GM12878 (cell line): Measurements from ENCODE around the gene GSTM5. TPM values are rescaled to one million over a fixed set of nuclear protein-coding genes. Genes with fewer than 3 reads are reported as not detected.
"Not testable (repeated sequence)": the region's sequence is repeated elsewhere in the genome, so short reads cannot be mapped to it uniquely, and the experiment has no call there.

ENCODE experiments used
- ATAC-seq: fragments of 200-7000 bp; cut with Tn5 transposase; 3 replicates; pipeline ENCODE4 v1.9.1; 2020; ENCODE audit warnings: mild to moderate bottlenecking, moderate library complexity
- BruUV-seq: library from RNA; stranded (reverse); fragments of 400-500 nt; replicated peaks from 2 replicates; lab custom pipeline; 2021; lab: Mats Ljungman, UMichigan
- CTCF ChIA-PET: fragments of 300-600 bp; sonication (Branson Sonifier 250); formaldehyde crosslinking; extraction: SDS; loops from one replicate; lab custom pipeline; 2021; ENCODE audit warnings: inconsistent platforms; lab: Yijun Ruan, JAX
- POLR2A ChIA-PET: fragments of 350-600 bp; formaldehyde crosslinking; extraction: SDS; loops from one replicate; lab custom pipeline; 2021; ENCODE audit warnings: inconsistent platforms; lab: Charles Lee
- RAD21 ChIA-PET: fragments of 300-600 bp; sonication (Branson Sonifier 250); formaldehyde crosslinking; loops from one replicate; lab custom pipeline; 2023; ENCODE audit warnings: antibody characterized with exemption; ENCODE audit not compliant: unreplicated experiment; lab: Charles Lee
- SMC1A ChIA-PET: fragments of 300-600 bp; sonication (Branson Sonifier 250); formaldehyde crosslinking; loops from one replicate; lab custom pipeline; 2023; ENCODE audit not compliant: unreplicated experiment, uncharacterized antibody; lab: Charles Lee
- DNase-seq: peaks from one replicate; pipeline ENCODE4 v3.0.0-alpha.2; 2011; ENCODE audit warnings: low read depth, low spot score
- FAIRE-seq: peaks from 3 replicates; lab custom pipeline; 2011; peaks lifted over from hg19 to GRCh38; lab: Jason Lieb, UNC
- H2AFZ ChIP-seq: 2 replicates; pipeline ENCODE4 v1.6.0; 2011; ENCODE audit warnings: low read depth, low read length, control low read depth; ENCODE audit not compliant: control insufficient read depth
- H3K27ac ChIP-seq: 2 replicates; pipeline ENCODE4 v1.5.1; 2011; ENCODE audit warnings: control low read depth; ENCODE audit not compliant: control insufficient read depth, insufficient read depth
- H3K27me3 ChIP-seq, 2 experiments: replicated peaks in 1 of 2; 2 replicates each; pipeline versions ENCODE4 v1.6.0 to v1.6.1; 2011; ENCODE audit warnings: low read length in 1 of 2; ENCODE audit not compliant: control insufficient read depth in 2 of 2, insufficient read depth in 2 of 2
- H3K36me3 ChIP-seq, 2 experiments: 2 replicates each; pipeline ENCODE4 v1.5.1; 2011; ENCODE audit warnings: low read length in 1 of 2; ENCODE audit not compliant: control insufficient read depth in 2 of 2, insufficient read depth in 2 of 2
- H3K4me1 ChIP-seq: 2 replicates; pipeline ENCODE4 v1.6.1; 2011; ENCODE audit warnings: mild to moderate bottlenecking, low read length, moderate library complexity, mixed read lengths; ENCODE audit not compliant: control insufficient read depth, insufficient read depth
- H3K4me2 ChIP-seq: 2 replicates; pipeline ENCODE4 v1.6.0; 2011; ENCODE audit warnings: control low read depth; ENCODE audit not compliant: control insufficient read depth, insufficient read depth
- H3K4me3 ChIP-seq: fragments of 200-600 bp; sonication (generic); 2 replicates; pipeline ENCODE4 v1.5.1; 2016
- H3K79me2 ChIP-seq: 2 replicates; pipeline ENCODE4 v1.6.0; 2011; ENCODE audit warnings: low read length; ENCODE audit not compliant: control insufficient read depth, insufficient read depth
- H3K9ac ChIP-seq: 2 replicates; pipeline ENCODE4 v1.8.0; 2011; ENCODE audit warnings: low read length, control low read depth, mixed read lengths; ENCODE audit not compliant: control insufficient read depth, insufficient read depth
- H3K9me3 ChIP-seq: replicated peaks from 3 replicates; pipeline ENCODE4 v1.5.1; 2011; ENCODE audit warnings: mild to moderate bottlenecking, low read length; ENCODE audit not compliant: control insufficient read depth, insufficient read depth
- H4K20me1 ChIP-seq: 2 replicates; pipeline ENCODE4 v1.6.0; 2011; ENCODE audit not compliant: control insufficient read depth, insufficient read depth
- BHLHE40 ChIP-seq, 2 experiments: fragments of 450-650 bp in 1 of 2; IDR thresholded peaks; 2 replicates each; pipeline ENCODE4 v1.6.1; 2011 to 2017; ENCODE audit warnings: low read depth in 2 of 2, borderline replicate concordance in 1 of 2, improper control_type of control experiment in 1 of 2, low read length in 1 of 2, mild to moderate bottlenecking in 1 of 2
- SMC3 ChIP-seq: IDR thresholded peaks from 2 replicates; pipeline ENCODE4 v1.6.1; 2011; ENCODE audit warnings: low read length, improper control_type of control experiment, borderline replicate concordance
- YY1 ChIP-seq: IDR thresholded peaks from 2 replicates; pipeline ENCODE4 v1.6.1; 2011; ENCODE audit warnings: low read depth, mild to moderate bottlenecking, low read length
- ZNF217 ChIP-seq: fragments of 450-650 bp; IDR thresholded peaks from 2 replicates; pipeline ENCODE4 v1.6.1; 2017; ENCODE audit warnings: antibody characterized with exemption, mild to moderate bottlenecking
- WGBS: methylation state at CpG from one replicate; pipeline ENCODE4 v1.1.6; 2016; ENCODE audit warnings: low lambda C conversion rate; ENCODE audit not compliant: insufficient replicate concordance, insufficient coverage; ENCODE audit errors: missing lambda C conversion rate; 5-methylcytosine and 5-hydroxymethylcytosine counted together
- in situ Hi-C: fragments of 300-500 bp; cut with MboI; formaldehyde crosslinking; loops from 9 replicates; pipeline ENCODE4 v1.14.3; 2018; ENCODE audit warnings: mixed read lengths
- intact Hi-C: fragments of 100-400 bp; cut with micrococcal nuclease; formaldehyde crosslinking; loops from one replicate; pipeline ENCODE4 v1.14.2; 2022; ENCODE audit not compliant: unreplicated experiment
- polyA plus RNA-seq, 11 experiments: library from polyadenylated mRNA; depleted of rRNA in 4 of 11; unstranded in 6 of 11; stranded (reverse) in 5 of 11; fragments of >200 nt; fragmentation: Nextera tagmentation in 4 of 11; fragmentation: Illumina TruSeq in 1 of 11; extraction: Ambion mirVana in 4 of 11; extraction: Trizol in 1 of 11; gene quantifications; 1 replicate in 1 of 11; 2 replicates in 10 of 11; pipeline versions ENCODE4 v1.2.1 to v1.2.3, GENCODE V29; 2011 to 2016; ENCODE audit warnings: inconsistent platforms in 2 of 11, missing spikeins in 2 of 11, low read depth in 1 of 11
- total RNA-seq, 4 experiments: library from RNA; depleted of rRNA in 3 of 4; stranded (reverse); fragments of >200 nt in 3 of 4; fragmentation: Illumina TruSeq in 1 of 4; extraction: Trizol in 1 of 4; gene quantifications; 2 replicates each; pipeline versions ENCODE4 v1.2.1 to v1.2.3, GENCODE V29; 2013 to 2021

GSTM5 gene
- total and polyA plus RNA-seq, 10 of the 15 experiments (the other 5 are each of a cell fraction or from before 2014, with no cell fraction given): 0.10 to 0.37 (median 0.26) TPM; not detected in 1

- TF ChIP-seq YY1: no peak
- TF ChIP-seq BHLHE40 (IDR thresholded peaks at IDR 0.05; ENCODE audit: borderline replicate concordance in 1 of 2, low read depth in 2 of 2, low read length in 1 of 2): no peak
- TF ChIP-seq ZNF217: no peak
- TF ChIP-seq SMC3: no peak
Measured at GRCh38 chr1:109671067-109671466, 41.0 kb upstream of the GSTM5 start (continued).

GRCh38 chr1:109673861-109674260 lies 38.2 kb upstream of the GSTM5 start:
- in situ Hi-C loops, ATAC-seq: not testable (repeated sequence)

DNA sequence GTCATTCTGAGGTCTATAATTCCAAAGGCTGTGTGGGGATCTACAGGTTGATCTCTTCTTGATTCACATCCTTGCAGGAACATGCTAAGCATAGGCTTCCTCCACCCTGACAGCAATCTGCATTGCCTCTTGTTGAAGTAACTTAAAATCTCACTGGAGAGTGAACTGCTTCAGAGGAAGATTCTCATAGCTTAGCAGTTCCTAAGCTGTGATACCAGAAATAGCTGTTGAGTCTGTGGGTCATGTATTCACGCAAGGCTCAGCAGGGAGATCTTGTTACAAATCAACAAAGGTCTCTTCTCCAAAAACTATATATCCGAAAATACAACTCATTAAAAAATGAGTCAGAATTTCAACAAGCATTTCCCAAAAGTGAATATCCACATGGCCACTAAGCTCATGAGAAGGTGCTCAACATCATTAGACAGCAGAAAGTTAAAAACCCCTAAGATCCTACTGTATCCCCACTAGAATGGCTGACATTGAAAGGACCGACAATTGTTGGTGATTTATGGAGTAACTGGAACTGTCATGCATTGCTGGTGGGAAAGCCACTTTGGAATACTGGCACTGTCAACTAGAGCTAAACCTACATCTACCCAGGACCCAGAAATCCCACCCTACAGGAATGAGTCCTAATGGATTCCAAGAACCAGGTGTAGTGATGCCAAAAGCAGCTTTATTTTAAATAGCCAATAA lies 35.2 kb upstream of the GSTM5 start:
- H2AFZ ChIP-seq, H3K4me3 ChIP-seq, H3K9me3 ChIP-seq, H3K4me1 ChIP-seq, BruUV-seq, H4K20me1 ChIP-seq, H3K27ac ChIP-seq, H3K36me3 ChIP-seq, intact Hi-C loops, FAIRE-seq, POLR2A ChIA-PET, H3K9ac ChIP-seq, DNase-seq, RAD21 ChIA-PET, in situ Hi-C loops, H3K4me2 ChIP-seq, CTCF ChIA-PET, SMC1A ChIA-PET, ATAC-seq, H3K27me3 ChIP-seq, H3K79me2 ChIP-seq: not testable (repeated sequence)
- WGBS: 57% methylated on average over 3 of the region's 3 CpGs

More at GRCh38 chr1:109673861-109674260, 38.2 kb upstream of the GSTM5 start:
- RAD21 ChIA-PET, H3K79me2 ChIP-seq, H3K27ac ChIP-seq, H3K9me3 ChIP-seq, BruUV-seq, H4K20me1 ChIP-seq, DNase-seq, H3K4me1 ChIP-seq, H3K27me3 ChIP-seq, SMC1A ChIA-PET, H3K36me3 ChIP-seq, H2AFZ ChIP-seq, intact Hi-C loops, POLR2A ChIA-PET, FAIRE-seq, H3K4me3 ChIP-seq, H3K4me2 ChIP-seq, CTCF ChIA-PET, H3K9ac ChIP-seq: not testable (repeated sequence)
- WGBS: 81% methylated on average over 2 of the region's 2 CpGs
